ENCODE data around the gene ARL10. TPM values are rescaled to one million over a fixed set of nuclear protein-coding genes. Genes with fewer than 3 reads are reported as not detected.

ARL10 gene
- total RNA-seq, 2 experiments from 2014 or later: 6.3 to 9.0 TPM

- Mint-ChIP-seq H3K4me1 (peaks cover 25% of the 10 kb centered on the region), H3K36me3 (no peaks in the 10 kb centered on the region), H3K9me3 (ENCODE audit: low read depth) (no peaks in the 10 kb centered on the region), H3K4me3 (peak overlapping the region; percentile 68), H3K27me3 (peaks cover 6% of the 10 kb centered on the region), H3K27ac (peak overlapping the region; percentile 61)
- CTCF ChIA-PET: interaction anchor here (1.0 to 3.5 kb wide), 13 partner anchors 10 to 245 kb away, joined by 3 to 30 read pairs (median 10); partner anchors contain the start of genes FAF2, HIGD2A, NOP16 and RNF44
- no peak for ATAC-seq
- no peak for DNase-seq
Observed at GRCh38 chr5:176415240-176415951, 50.1 kb downstream of the ARL10 start.

GRCh38 chr5:176415952-176416924, 51.0 kb downstream of the ARL10 start, which contains the start of gene CLTB:
TSS of gene CLTB (minus strand) at chr5:176416539. CDS start at chr5:176416363, 176 bp downstream.
- CTCF ChIA-PET: interaction anchor here (0.6 to 3.5 kb wide), 36 partner anchors 10 to 245 kb away, joined by 3 to 30 read pairs (median 5); partner anchors contain the start of genes FAF2, HIGD2A, KIAA1191 and NOP16
- Mint-ChIP-seq H3K4me1 (peaks cover 25% of the 10 kb centered on the region), H3K36me3 (no peaks in the 10 kb centered on the region), H3K9me3 (ENCODE audit: low read depth) (no peaks in the 10 kb centered on the region), H3K27ac (peak within 1 kb of the TSS; percentile 61), H3K27me3 (peaks cover 12% of the 10 kb centered on the region), H3K4me3 (peak within 1 kb of the TSS; percentile 68)
- DNase-seq (peak; percentile 89), ATAC-seq (peak; percentile 97)

- DNase-seq: no peak
- Mint-ChIP-seq H3K36me3 (no peaks in the 10 kb centered on the region), H3K4me3 (peak overlapping the region; percentile 56), H3K27me3 (peaks cover 17% of the 10 kb centered on the region), H3K9me3 (ENCODE audit: low read depth) (no peaks in the 10 kb centered on the region), H3K4me1 (peaks cover 25% of the 10 kb centered on the region), H3K27ac (peak overlapping the region; percentile 36)
- ATAC-seq: no peak
- CTCF ChIA-PET: interaction anchor here (0.6 to 3.5 kb wide), 33 partner anchors 10 to 244 kb away, joined by 3 to 30 read pairs (median 5); partner anchors contain the start of genes FAF2, HIGD2A, KIAA1191 and NOP16
Observed at GRCh38 chr5:176416965-176417364, 51.7 kb downstream of the ARL10 start.

GRCh38 chr5:176418251-176418650, 53.0 kb downstream of the ARL10 start:
- CTCF ChIA-PET: interaction anchor here (0.9 to 3.5 kb wide), 10 partner anchors 19 to 200 kb away, joined by 3 to 30 read pairs (median 4); partner anchors contain the start of genes FAF2 and RNF44
- DNase-seq (no peak), ATAC-seq (no peak)
- H3K9me3 Mint-ChIP-seq (ENCODE audit: low read depth): no peaks in the 10 kb centered on the region
- no peaks in the 10 kb centered on the region for H3K36me3 Mint-ChIP-seq
- H3K4me3 Mint-ChIP-seq: no peak overlapping the region
- peaks cover 23% of the 10 kb centered on the region for H3K27me3 Mint-ChIP-seq
- H3K4me1 Mint-ChIP-seq: peaks cover 22% of the 10 kb centered on the region
- H3K27ac Mint-ChIP-seq: no peak overlapping the region

- DNase-seq (no peak), ATAC-seq (no peak)
- Mint-ChIP-seq H3K27me3 (peaks cover 23% of the 10 kb centered on the region), H3K9me3 (ENCODE audit: low read depth) (no peaks in the 10 kb centered on the region), H3K36me3 (no peaks in the 10 kb centered on the region), H3K4me3 (no peak overlapping the region), H3K4me1 (peaks cover 14% of the 10 kb centered on the region), H3K27ac (no peak overlapping the region)
- CTCF ChIA-PET: no interaction called here
Observed at GRCh38 chr5:176420086-176420485, 54.8 kb downstream of the ARL10 start.

- no peak for DNase-seq
- H3K27ac Mint-ChIP-seq: no peak overlapping the region
- H3K9me3 Mint-ChIP-seq (ENCODE audit: low read depth): no peaks in the 10 kb centered on the region
- peaks cover 8% of the 10 kb centered on the region for H3K4me1 Mint-ChIP-seq
- H3K36me3 Mint-ChIP-seq: peaks cover 2% of the 10 kb centered on the region
- no peak for ATAC-seq
- H3K27me3 Mint-ChIP-seq: peaks cover 23% of the 10 kb centered on the region
- CTCF ChIA-PET: interaction anchor here (1.0 to 1.4 kb wide), 2 partner anchors 17 to 152 kb away, joined by 5 to 6 read pairs; no protein-coding TSS in a partner anchor
- no peak overlapping the region for H3K4me3 Mint-ChIP-seq
Observed at GRCh38 chr5:176420972-176421544, 55.8 kb downstream of the ARL10 start.

GRCh38 chr5:176424181-176424580, 58.9 kb downstream of the ARL10 start:
- H3K36me3 Mint-ChIP-seq: peaks cover 3% of the 10 kb centered on the region
- ATAC-seq (no peak), DNase-seq (no peak)
- peaks cover 22% of the 10 kb centered on the region for H3K27me3 Mint-ChIP-seq
- no peaks in the 10 kb centered on the region for H3K4me1 Mint-ChIP-seq
- no peak overlapping the region for H3K4me3 Mint-ChIP-seq
- H3K27ac Mint-ChIP-seq: no peak overlapping the region
- CTCF ChIA-PET: interaction anchor here (1.5 kb wide), 1 partner anchor 23 kb away, joined by 6 read pairs; no protein-coding TSS in a partner anchor
- no peaks in the 10 kb centered on the region for H3K9me3 Mint-ChIP-seq (ENCODE audit: low read depth)

- Mint-ChIP-seq H3K27ac (no peak overlapping the region), H3K36me3 (peaks cover 3% of the 10 kb centered on the region), H3K4me1 (no peaks in the 10 kb centered on the region), H3K27me3 (peaks cover 21% of the 10 kb centered on the region), H3K9me3 (ENCODE audit: low read depth) (no peaks in the 10 kb centered on the region), H3K4me3 (no peak overlapping the region)
- CTCF ChIA-PET: no interaction called here
- no peak for DNase-seq
- ATAC-seq: no peak
Observed at GRCh38 chr5:176425138-176425537, 59.9 kb downstream of the ARL10 start.

GRCh38 chr5:176425791-176426190, 60.5 kb downstream of the ARL10 start:
- H3K27ac Mint-ChIP-seq: no peak overlapping the region
- ATAC-seq (no peak), DNase-seq (no peak)
- H3K9me3 Mint-ChIP-seq (ENCODE audit: low read depth): no peaks in the 10 kb centered on the region
- peaks cover 6% of the 10 kb centered on the region for H3K4me1 Mint-ChIP-seq
- no peak overlapping the region for H3K4me3 Mint-ChIP-seq
- peaks cover 3% of the 10 kb centered on the region for H3K36me3 Mint-ChIP-seq
- CTCF ChIA-PET: interaction anchor here (1.7 kb wide), 1 partner anchor 9 kb away, joined by 7 read pairs; the partner anchor contains the start of gene CLTB
- H3K27me3 Mint-ChIP-seq: peaks cover 16% of the 10 kb centered on the region

- ATAC-seq (no peak), DNase-seq (no peak)
- Mint-ChIP-seq H3K27ac (no peak overlapping the region), H3K4me3 (no peak overlapping the region), H3K9me3 (ENCODE audit: low read depth) (no peaks in the 10 kb centered on the region), H3K36me3 (peaks cover 3% of the 10 kb centered on the region), H3K4me1 (peaks cover 6% of the 10 kb centered on the region), H3K27me3 (peaks cover 8% of the 10 kb centered on the region)
- CTCF ChIA-PET: interaction anchor here (1.2 to 1.7 kb wide), 2 partner anchors 10 to 21 kb away, joined by 4 to 7 read pairs; partner anchors contain the start of genes CLTB and FAF2
Observed at GRCh38 chr5:176426876-176427275, 61.6 kb downstream of the ARL10 start.

GRCh38 chr5:176427971-176428370, 62.7 kb downstream of the ARL10 start:
- Mint-ChIP-seq H3K4me3 (no peak overlapping the region), H3K36me3 (peaks cover 3% of the 10 kb centered on the region), H3K4me1 (peaks cover 6% of the 10 kb centered on the region), H3K27me3 (peaks cover 2% of the 10 kb centered on the region), H3K27ac (no peak overlapping the region), H3K9me3 (ENCODE audit: low read depth) (no peaks in the 10 kb centered on the region)
- CTCF ChIA-PET: interaction anchor here (1.3 kb wide), 1 partner anchor 115 kb away, joined by 4 read pairs; no protein-coding TSS in a partner anchor
- ATAC-seq: no peak
- DNase-seq: no peak

GRCh38 chr5:176429972-176430371, 64.7 kb downstream of the ARL10 start:
- Mint-ChIP-seq H3K27me3 (peaks cover 2% of the 10 kb centered on the region), H3K27ac (peak overlapping the region; percentile 54), H3K4me1 (peaks cover 6% of the 10 kb centered on the region), H3K36me3 (peaks cover 3% of the 10 kb centered on the region), H3K4me3 (no peak overlapping the region), H3K9me3 (ENCODE audit: low read depth) (no peaks in the 10 kb centered on the region)
- DNase-seq (no peak), ATAC-seq (peak; percentile 30)
- CTCF ChIA-PET: interaction anchor here (1.2 to 2.7 kb wide), 4 partner anchors 9 to 41 kb away, joined by 3 to 15 read pairs (median 4); partner anchors contain the start of genes CLTB and FAF2

Measured in activated CD8-positive, alpha-beta memory T cell treated with anti-CD3 and anti-CD28 coated beads, Interleukin-2, amount 10 ng/mL, durations not matched to agents 7 days and 5 days (primary cell).